Prostate gland (tissue), 2 donors: ENCODE results near the gene SPECC1. TPM values are rescaled to one million over a fixed set of nuclear protein-coding genes. Genes with fewer than 3 reads are reported as not detected.

Experiments
- DNase-seq: peaks from one replicate; pipeline ENCODE4 v3.0.0-alpha.2; 2019; ENCODE audit warnings: low spot score
- H3K27ac ChIP-seq, 2 donors: fragments of 200-600 bp; sonication (generic); 2 replicates each; pipeline ENCODE4 v1.5.1; 2017 to 2019
- H3K27me3 ChIP-seq: fragments of 200-600 bp; sonication (generic); replicated peaks from 2 replicates; pipeline ENCODE4 v1.5.1; 2019; ENCODE audit not compliant: insufficient read depth
- H3K36me3 ChIP-seq, 2 donors: fragments of 200-600 bp; sonication (generic); 1 replicate in 1 of 2; 2 replicates in 1 of 2; pipeline versions ENCODE4 v1.5.1 to v1.8.1; 2017 to 2019
- H3K4me1 ChIP-seq: fragments of 200-600 bp; sonication (generic); replicated peaks from 2 replicates; pipeline ENCODE4 v1.5.1; 2019
- H3K4me3 ChIP-seq, 2 donors: fragments of 200-600 bp; sonication (generic); 2 replicates each; pipeline ENCODE4 v1.5.1; 2017 to 2019
- H3K9me3 ChIP-seq: fragments of 200-600 bp; sonication (generic); 2 replicates; pipeline ENCODE4 v1.5.1; 2017
- POLR2A ChIP-seq: fragments of 450-650 bp; IDR thresholded peaks from one replicate; pipeline ENCODE4 v1.6.1; 2016; ENCODE audit warnings: antibody characterized with exemption, mild to moderate bottlenecking
- POLR2AphosphoS5 ChIP-seq: sonication (generic); formaldehyde crosslinking; IDR thresholded peaks from one replicate; pipeline ENCODE4 v1.6.1; 2017; ENCODE audit warnings: antibody characterized with exemption
- WGBS: methylation state at CpG from one replicate; pipeline ENCODE4 v1.1.5; 2018; 5-methylcytosine and 5-hydroxymethylcytosine counted together
- intact Hi-C: fragments of 100-400 bp; cut with DNase I; formaldehyde crosslinking; loops from one replicate; pipeline ENCODE4 v1.14.2; 2022
- total RNA-seq, 2 donors: library from RNA; depleted of rRNA; stranded (reverse); fragments of >200 nt; gene quantifications; one replicate each; pipeline ENCODE4 v1.1.0, GENCODE V29; 2016
- TF ChIP-seq, protein P1 (sequence below), 4 experiments: fragments of 200-600 bp in 2 of 4; fragments of 450-650 bp in 2 of 4; sonication (generic) in 2 of 4; IDR thresholded peaks; 1 replicate in 3 of 4; 2 replicates in 1 of 4; pipeline ENCODE4 v1.5.1; 2016 to 2019; ENCODE audit warnings: antibody characterized with exemption in 4 of 4, mild to moderate bottlenecking in 2 of 4, moderate library complexity in 2 of 4

SPECC1 gene
- total RNA-seq, 2 donors from 2014 or later, result 29.7 to 85.5 TPM

DNA sequence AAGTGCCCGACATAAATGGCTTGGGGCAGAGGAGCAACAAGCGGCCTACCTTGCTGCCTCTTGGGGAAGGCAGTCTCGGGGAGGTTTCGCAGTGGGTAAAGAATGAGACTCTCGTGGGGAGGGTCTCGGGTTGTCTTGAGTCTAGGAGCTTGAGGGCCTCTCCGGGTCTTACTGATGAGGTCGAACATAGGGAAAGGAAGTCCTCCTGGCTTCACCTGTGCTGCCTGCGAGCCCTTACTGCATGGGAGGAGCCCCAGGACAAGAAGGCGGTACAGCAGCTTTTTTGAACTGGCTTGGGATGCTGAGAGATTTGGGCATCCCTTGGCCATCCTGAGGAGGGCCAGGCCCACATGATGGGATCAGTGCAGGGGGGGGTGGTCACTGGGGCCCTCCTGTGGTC lies 71.4 kb downstream of the SPECC1 start:
- intact Hi-C loops, result no loop called here
- DNase-seq, result no peak
- Histone ChIP-seq H3K27me3 (no peaks in the 10 kb centered on the region), H3K4me3 (no peak overlapping the region), H3K27ac (no peak overlapping the region), H3K9me3 (no peaks in the 10 kb centered on the region), H3K36me3 (no peaks in the 10 kb centered on the region), H3K4me1 (no peaks in the 10 kb centered on the region)
- WGBS, result 88% methylated on average over 10 of the region's 10 CpGs
- TF ChIP-seq, protein P1, sequence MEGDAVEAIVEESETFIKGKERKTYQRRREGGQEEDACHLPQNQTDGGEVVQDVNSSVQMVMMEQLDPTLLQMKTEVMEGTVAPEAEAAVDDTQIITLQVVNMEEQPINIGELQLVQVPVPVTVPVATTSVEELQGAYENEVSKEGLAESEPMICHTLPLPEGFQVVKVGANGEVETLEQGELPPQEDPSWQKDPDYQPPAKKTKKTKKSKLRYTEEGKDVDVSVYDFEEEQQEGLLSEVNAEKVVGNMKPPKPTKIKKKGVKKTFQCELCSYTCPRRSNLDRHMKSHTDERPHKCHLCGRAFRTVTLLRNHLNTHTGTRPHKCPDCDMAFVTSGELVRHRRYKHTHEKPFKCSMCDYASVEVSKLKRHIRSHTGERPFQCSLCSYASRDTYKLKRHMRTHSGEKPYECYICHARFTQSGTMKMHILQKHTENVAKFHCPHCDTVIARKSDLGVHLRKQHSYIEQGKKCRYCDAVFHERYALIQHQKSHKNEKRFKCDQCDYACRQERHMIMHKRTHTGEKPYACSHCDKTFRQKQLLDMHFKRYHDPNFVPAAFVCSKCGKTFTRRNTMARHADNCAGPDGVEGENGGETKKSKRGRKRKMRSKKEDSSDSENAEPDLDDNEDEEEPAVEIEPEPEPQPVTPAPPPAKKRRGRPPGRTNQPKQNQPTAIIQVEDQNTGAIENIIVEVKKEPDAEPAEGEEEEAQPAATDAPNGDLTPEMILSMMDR (IDR thresholded peaks at IDR 0.05), result no peak
- TF ChIP-seq POLR2AphosphoS5, result no peak
- no peak for TF ChIP-seq POLR2A

DNA sequence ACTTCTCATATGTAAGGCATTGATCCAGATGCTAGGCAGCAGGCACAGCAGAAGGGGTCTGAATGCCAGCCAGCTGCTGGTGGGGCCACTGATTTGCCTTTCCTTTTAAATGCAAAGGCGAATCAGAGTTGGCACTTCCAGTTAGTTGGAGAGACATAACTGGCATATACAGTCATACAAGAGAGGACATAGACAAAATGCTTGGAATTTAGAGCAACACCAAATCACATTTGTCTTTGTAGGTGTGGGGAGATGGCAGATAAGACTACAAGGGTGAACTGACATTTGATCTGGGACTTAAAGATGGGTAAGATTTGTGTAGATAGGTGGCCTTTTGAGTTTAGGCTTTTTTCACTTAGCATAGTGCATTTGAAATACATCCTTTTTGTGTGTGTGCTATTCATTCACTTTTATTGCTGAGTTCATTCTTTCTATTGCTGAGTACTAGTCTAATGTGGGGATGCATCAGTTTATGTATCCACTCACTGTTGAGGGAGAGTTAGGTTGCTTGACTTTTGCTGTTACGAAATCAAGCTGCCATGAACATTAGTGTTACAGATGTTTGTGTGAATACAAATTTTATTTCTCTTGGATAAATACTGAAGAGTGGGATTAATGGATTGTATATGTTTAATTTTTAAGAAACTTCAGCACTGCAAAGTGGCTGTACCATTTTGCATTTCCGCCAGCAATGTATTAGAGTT lies 74.1 kb downstream of the SPECC1 start:
- WGBS, result 88% methylated on average over 3 of the region's 3 CpGs
- no peak overlapping the region for H3K4me3 ChIP-seq
- H3K9me3 ChIP-seq, result no peaks in the 10 kb centered on the region
- H3K4me1 ChIP-seq, result no peaks in the 10 kb centered on the region
- TF ChIP-seq POLR2A (no peak), POLR2AphosphoS5 (no peak)
- TF ChIP-seq, protein P1 (IDR thresholded peaks at IDR 0.05), result no peak
- intact Hi-C loops, result no loop called here
- no peaks in the 10 kb centered on the region for H3K27me3 ChIP-seq
- DNase-seq, result no peak
- H3K27ac ChIP-seq, result no peak overlapping the region
- H3K36me3 ChIP-seq, result no peaks in the 10 kb centered on the region

DNA sequence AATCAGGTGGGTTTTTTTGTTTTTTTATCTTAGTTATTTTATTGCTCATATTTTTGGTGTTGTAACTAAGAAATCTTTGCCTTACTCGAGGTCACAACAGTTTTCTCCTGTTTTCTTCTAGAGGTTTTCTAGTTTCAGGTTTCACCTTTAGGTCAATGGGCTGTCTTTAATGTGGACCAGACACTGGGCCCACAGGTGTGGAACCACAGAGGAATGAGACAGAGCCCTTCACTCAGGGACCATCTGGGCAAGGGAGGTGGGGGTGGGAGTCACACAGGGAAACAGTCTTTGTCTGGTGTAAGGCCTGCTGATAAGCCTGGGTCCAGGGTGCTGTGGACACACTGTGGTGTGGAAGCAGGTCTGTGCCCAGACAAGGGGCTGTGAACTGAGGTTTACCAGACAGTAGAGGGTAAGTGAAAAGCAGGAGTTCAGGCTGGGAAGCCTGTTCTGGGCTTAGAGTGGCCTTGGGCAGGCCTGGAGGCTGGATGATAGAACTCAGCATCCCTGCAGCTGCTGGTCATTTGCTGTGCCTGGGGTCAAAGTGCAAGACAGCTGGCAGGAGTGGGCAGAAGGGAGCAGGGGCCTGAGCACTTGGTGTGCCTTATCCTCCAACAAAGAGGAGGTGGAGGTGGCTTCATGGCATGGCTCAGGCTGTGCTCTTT lies 75.6 kb downstream of the SPECC1 start:
- Histone ChIP-seq H3K27ac (no peak overlapping the region), H3K27me3 (no peaks in the 10 kb centered on the region), H3K4me1 (no peaks in the 10 kb centered on the region), H3K4me3 (no peak overlapping the region), H3K36me3 (no peaks in the 10 kb centered on the region), H3K9me3 (no peaks in the 10 kb centered on the region)
- DNase-seq, result no peak
- TF ChIP-seq, protein P1 (IDR thresholded peaks at IDR 0.05), result no peak
- TF ChIP-seq POLR2AphosphoS5 (no peak), POLR2A (no peak)
- WGBS, result 92% methylated on average over 1 of the region's 1 CpG
- intact Hi-C loops, result no loop called here

DNA sequence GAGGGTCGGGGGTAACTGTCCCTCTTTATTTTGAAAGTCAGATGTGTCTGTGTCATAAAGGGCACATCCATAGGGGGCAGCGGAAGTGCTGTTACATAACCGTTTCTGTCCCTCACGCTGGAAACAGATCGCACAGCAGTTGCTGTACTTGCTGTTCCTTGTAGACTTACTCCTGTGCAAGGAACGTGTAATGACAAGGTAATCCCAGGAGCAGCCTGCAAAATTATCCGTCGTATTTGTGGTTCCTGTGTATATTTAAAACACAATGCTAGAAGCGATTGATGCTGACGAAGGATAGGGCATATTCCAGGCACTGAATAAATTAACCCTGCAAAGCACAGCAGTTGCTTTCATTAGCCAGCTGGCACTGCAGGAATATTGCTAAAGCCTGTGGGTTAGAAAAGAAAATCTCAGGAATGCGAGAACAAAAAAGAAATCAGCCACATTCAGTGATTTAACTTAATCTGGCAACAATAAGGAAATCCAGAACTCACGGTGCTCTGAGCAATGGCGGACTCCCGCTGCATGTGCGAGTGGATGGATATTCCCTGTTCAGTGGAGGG lies 76.2 kb downstream of the SPECC1 start:
- no peaks in the 10 kb centered on the region for H3K9me3 ChIP-seq
- TF ChIP-seq POLR2A (no peak), POLR2AphosphoS5 (no peak)
- TF ChIP-seq, protein P1 (IDR thresholded peaks at IDR 0.05), result no peak
- H3K4me1 ChIP-seq, result no peaks in the 10 kb centered on the region
- no peak for DNase-seq
- H3K27ac ChIP-seq, result no peak overlapping the region
- no peaks in the 10 kb centered on the region for H3K36me3 ChIP-seq
- no peak overlapping the region for H3K4me3 ChIP-seq
- 77% methylated on average over 15 of the region's 15 CpGs for WGBS
- intact Hi-C loops, result no loop called here
- H3K27me3 ChIP-seq, result no peaks in the 10 kb centered on the region
